ENCODE data around the gene ALMS1. TPM values are rescaled to one million over a fixed set of nuclear protein-coding genes. Genes with fewer than 3 reads are reported as not detected.
"Not testable (repeated sequence)": the region's sequence is repeated elsewhere in the genome, so short reads cannot be mapped to it uniquely, and the experiment has no call there.

ALMS1 gene
- total RNA-seq, 4 donors from 2014 or later: 26.4 to 54.3 (median 36.5) TPM

GRCh38 chr2:73503992-73504570 lies 118.4 kb downstream of the ALMS1 start:
- H3K4me1 ChIP-seq: peaks cover 0 to 5% (median 0%) of the 10 kb centered on the region in 3 donors
- H3K4me3 ChIP-seq: no peak overlapping the region
- ATAC-seq: no peak
- TF ChIP-seq, protein P1, sequence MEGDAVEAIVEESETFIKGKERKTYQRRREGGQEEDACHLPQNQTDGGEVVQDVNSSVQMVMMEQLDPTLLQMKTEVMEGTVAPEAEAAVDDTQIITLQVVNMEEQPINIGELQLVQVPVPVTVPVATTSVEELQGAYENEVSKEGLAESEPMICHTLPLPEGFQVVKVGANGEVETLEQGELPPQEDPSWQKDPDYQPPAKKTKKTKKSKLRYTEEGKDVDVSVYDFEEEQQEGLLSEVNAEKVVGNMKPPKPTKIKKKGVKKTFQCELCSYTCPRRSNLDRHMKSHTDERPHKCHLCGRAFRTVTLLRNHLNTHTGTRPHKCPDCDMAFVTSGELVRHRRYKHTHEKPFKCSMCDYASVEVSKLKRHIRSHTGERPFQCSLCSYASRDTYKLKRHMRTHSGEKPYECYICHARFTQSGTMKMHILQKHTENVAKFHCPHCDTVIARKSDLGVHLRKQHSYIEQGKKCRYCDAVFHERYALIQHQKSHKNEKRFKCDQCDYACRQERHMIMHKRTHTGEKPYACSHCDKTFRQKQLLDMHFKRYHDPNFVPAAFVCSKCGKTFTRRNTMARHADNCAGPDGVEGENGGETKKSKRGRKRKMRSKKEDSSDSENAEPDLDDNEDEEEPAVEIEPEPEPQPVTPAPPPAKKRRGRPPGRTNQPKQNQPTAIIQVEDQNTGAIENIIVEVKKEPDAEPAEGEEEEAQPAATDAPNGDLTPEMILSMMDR (IDR thresholded peaks at IDR 0.05): no peak
- TF ChIP-seq POLR2A (IDR thresholded peaks at IDR 0.05) (no peak), EP300 (IDR thresholded peaks at IDR 0.05) (no peak), POLR2AphosphoS5 (IDR thresholded peaks at IDR 0.05) (no peak)
- 81 to 88% methylated on average over 2 of the region's 2 CpGs for WGBS, 2 donors (ENCODE audit: low coverage in 1 of 2)
- H3K27me3 ChIP-seq: no peaks in the 10 kb centered on the region
- H3K27ac ChIP-seq: no peak overlapping the region
- peaks cover 0 to 16% (median 0%) of the 10 kb centered on the region in 3 donors for H3K9me3 ChIP-seq
- H3K36me3 ChIP-seq: no peaks in the 10 kb centered on the region

DNA sequence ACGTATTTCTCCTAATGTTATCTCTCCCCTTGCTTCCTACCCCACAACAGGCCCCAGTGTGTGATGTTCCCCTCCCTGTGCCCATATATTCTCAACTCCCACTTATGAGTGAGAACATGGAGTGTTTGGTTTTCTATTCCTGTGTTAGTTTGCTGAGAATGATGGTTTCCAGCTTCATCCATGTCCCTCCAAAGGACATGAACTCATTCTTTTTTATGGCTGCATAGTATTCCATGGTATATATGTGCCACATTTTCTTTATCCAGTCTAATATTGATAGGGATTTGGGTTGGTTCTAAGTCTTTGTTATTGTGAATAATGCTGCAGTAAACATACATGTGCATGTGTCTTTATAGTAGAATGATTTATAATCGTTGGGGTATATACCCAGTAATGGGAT lies 119.2 kb downstream of the ALMS1 start:
- 70 to 97% methylated on average over 1 to 2 of the region's 2 CpGs for WGBS, 2 donors (ENCODE audit: low coverage in 1 of 2)
- peaks cover 0 to 16% (median 0%) of the 10 kb centered on the region in 3 donors for H3K9me3 ChIP-seq

GRCh38 chr2:73510470-73510869 lies 124.8 kb downstream of the ALMS1 start:
- not testable (repeated sequence) for H3K27me3 ChIP-seq, H3K27ac ChIP-seq, H3K4me1 ChIP-seq, ATAC-seq, H3K4me3 ChIP-seq
- peaks cover 0 to 16% (median 0%) of the 10 kb centered on the region in 3 donors for H3K9me3 ChIP-seq
- peaks cover 0 to 28% of the 10 kb centered on the region in 2 donors for H3K36me3 ChIP-seq
- no CpG with 5 or more reads among the region's 5 CpGs for WGBS, 2 donors (ENCODE audit: low coverage in 1 of 2)

More for the DNA sequence above, 119.2 kb downstream of the ALMS1 start:
- not testable (repeated sequence) for H3K27me3 ChIP-seq, H3K36me3 ChIP-seq, ATAC-seq, H3K27ac ChIP-seq, H3K4me1 ChIP-seq, H3K4me3 ChIP-seq

DNA sequence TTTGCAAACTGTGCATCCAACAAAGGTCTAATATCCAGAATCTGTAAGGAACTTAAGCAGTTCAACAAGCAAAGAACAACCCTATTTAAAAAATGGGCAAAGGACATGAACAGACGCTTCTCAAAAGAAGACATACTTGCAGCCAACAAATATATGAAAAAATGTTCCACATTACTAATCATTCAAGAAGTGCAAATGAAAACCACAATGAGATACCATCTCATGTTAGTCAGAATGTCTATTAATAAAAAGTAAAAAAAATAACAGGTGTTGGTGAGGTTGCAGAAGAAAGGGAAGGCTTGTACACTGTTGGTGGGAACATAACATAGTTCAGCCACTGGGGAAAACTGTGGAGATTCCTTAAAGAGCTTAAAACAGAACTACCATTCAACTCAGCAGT lies 130.4 kb downstream of the ALMS1 start:
- H3K36me3 ChIP-seq: peaks cover 0 to 40% of the 10 kb centered on the region in 2 donors
- H3K4me3 ChIP-seq: no peak overlapping the region
- no peaks in the 10 kb centered on the region for H3K27me3 ChIP-seq
- WGBS, 2 donors (ENCODE audit: low coverage in 1 of 2): 94 to 100% methylated on average over 1 of the region's 1 CpG
- no peaks in the 10 kb centered on the region for H3K4me1 ChIP-seq
- ATAC-seq: no peak
- TF ChIP-seq, protein P1 (IDR thresholded peaks at IDR 0.05): no peak
- TF ChIP-seq POLR2A (IDR thresholded peaks at IDR 0.05): no peak
- TF ChIP-seq POLR2AphosphoS5 (IDR thresholded peaks at IDR 0.05): no peak
- no peak for TF ChIP-seq EP300 (IDR thresholded peaks at IDR 0.05)
- no peaks in the 10 kb centered on the region for H3K9me3 ChIP-seq
- H3K27ac ChIP-seq: no peak overlapping the region

DNA sequence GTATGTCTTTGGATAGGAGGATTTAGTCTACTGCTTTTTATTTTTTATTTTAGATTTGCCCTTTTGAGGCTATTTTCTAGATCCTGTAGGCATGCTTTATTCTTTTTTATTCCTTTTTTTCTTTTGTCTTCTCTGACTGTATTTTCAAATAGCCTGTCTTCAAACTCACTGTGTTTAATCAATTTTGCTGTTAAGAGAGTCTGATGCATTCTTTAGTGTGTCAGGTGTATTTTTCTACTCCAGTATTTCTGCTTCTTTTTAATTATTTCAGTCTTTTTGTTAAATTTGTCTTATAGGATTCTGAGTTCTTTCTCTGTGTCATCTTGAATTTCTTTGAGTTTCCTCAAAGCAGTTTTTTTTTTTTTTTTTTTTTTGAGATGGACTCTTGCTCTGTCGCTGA lies 143.1 kb downstream of the ALMS1 start:
- Histone ChIP-seq H3K36me3 (peaks cover 0 to 65% of the 10 kb centered on the region in 2 donors), H3K4me3 (no peak overlapping the region), H3K4me1 (no peaks in the 10 kb centered on the region), H3K9me3 (peaks cover 0 to 35% (median 0%) of the 10 kb centered on the region in 3 donors), H3K27ac (no peak overlapping the region), H3K27me3 (no peaks in the 10 kb centered on the region)
- WGBS, 2 donors (ENCODE audit: low coverage in 1 of 2): no CpG with 5 or more reads among the region's 1 CpG
- no peak for ATAC-seq
- TF ChIP-seq POLR2AphosphoS5 (IDR thresholded peaks at IDR 0.05) (no peak), EP300 (IDR thresholded peaks at IDR 0.05) (no peak), POLR2A (IDR thresholded peaks at IDR 0.05) (no peak)
- TF ChIP-seq, protein P1 (IDR thresholded peaks at IDR 0.05): no peak

- H3K36me3 ChIP-seq: peaks cover 0 to 61% of the 10 kb centered on the region in 2 donors
- not testable (repeated sequence) for H3K27me3 ChIP-seq, H3K4me1 ChIP-seq, H3K27ac ChIP-seq, ATAC-seq, H3K4me3 ChIP-seq
- WGBS, 2 donors (ENCODE audit: low coverage in 1 of 2): 94 to 97% methylated on average over 3 of the region's 4 CpGs
- H3K9me3 ChIP-seq: peaks cover 0 to 24% (median 0%) of the 10 kb centered on the region in 3 donors
Measured at GRCh38 chr2:73530773-73531172, 145.1 kb downstream of the ALMS1 start.
